ENCODE results near the gene CYP11A1.

CYP11A1 gene

DNA sequence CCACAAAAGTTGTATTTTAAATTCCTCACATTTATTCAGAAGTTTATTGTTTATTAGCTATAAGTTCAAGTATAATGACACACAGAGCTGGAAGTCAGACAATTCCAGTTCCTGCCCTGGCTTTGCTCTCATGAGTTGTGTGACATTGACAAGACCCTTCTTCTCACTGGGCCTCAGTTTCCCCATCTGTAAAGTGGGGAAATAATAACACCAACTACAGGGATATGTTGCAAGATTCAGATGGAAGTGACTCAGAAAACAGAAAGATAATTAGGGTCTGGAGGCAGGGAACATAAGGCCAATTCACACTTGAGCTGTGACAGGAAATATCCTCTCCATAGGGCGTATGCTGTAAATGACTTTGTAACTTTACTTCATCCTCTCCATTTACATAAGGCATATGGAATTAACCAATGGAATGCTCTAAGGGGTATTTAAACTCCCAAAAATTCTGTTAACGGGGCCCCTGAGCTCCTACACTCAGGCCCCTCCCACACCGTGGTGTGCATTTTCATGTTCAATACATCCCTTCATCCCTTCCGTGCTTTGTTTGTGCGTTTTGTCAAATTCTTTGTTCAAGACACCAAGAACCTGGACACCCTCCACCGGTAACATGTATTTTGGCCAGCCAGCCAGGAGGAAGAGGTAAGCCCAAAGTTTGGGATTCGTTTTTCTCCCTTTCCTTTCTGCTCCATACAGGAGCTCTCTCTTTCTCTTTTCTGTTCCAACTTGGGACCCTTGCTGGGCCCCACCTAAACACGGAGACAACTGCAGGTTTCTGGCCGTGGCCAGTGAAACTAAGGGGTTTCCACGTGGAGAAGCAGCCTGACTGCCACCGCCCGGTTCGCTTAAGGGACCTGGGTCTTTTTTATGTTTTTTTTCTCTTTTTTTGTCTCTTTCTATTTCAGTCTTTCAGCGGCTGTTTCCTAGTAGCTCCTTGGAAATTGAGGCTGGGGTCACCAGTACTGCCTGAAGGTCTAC is 16.9 kb downstream of the CYP11A1 start:
- DNase-seq (ENCODE audit: low read depth in 1 of 2, low spot score in 1 of 2), result no peak

DNA sequence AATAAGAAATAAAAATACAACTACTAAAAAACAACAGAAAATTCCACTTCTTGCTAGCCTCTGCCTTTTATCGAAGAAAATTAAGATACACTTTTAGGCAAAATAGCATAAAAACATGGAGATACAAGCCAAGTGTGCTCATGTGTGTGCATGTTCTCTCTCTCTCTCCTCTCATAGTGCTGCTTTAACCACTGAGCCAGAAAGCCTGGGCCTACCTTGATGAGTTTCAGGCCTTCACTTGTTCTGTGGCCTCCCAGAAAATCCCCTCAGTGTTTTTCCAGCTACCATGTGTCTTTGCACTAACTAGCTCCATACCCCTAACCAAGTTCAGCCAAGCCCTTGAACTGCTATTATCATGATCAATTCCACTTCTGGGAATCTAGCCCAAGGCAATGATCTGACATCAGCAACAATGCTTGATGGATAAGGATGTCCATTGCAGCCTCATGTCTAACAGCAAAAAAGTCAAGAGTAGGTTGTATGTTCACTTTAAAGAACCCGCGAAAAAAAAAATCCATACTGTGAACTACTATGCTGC is 18.1 kb downstream of the CYP11A1 start:
- no peak for DNase-seq (ENCODE audit: low read depth in 1 of 2, low spot score in 1 of 2)

- no peak for DNase-seq (ENCODE audit: low read depth in 1 of 2, low spot score in 1 of 2)
Observed at GRCh38 chr15:74347757-74348250, 19.6 kb downstream of the CYP11A1 start.

- DNase-seq (ENCODE audit: low read depth in 1 of 2, low spot score in 1 of 2), result no peak
Observed at GRCh38 chr15:74345051-74345450, 22.4 kb downstream of the CYP11A1 start.

DNA sequence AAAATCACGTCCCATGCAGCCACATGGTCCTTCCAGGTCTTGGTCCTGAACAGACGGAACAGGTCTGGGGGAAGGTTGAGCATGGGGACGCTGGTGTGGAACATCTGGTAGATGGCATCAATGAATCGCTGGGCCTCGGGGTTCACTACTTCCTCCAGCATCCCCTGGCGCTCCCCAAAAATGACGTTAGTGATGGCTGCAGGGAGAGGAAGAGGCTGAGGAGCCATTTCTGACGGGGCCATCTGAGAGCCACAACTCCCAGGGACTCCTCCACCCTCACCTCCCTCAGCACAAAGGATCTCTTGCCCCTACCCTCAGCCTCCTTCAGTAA is 23.7 kb downstream of the CYP11A1 start:
- DNase-seq (ENCODE audit: low read depth in 1 of 2, low spot score in 1 of 2), result no peak

GRCh38 chr15:74343127-74343796 is 24.2 kb downstream of the CYP11A1 start:
- DNase-seq (ENCODE audit: low read depth in 1 of 2, low spot score in 1 of 2), result no peak

- no peak for DNase-seq (ENCODE audit: low read depth in 1 of 2, low spot score in 1 of 2)
Observed at GRCh38 chr15:74340150-74340549, 27.3 kb downstream of the CYP11A1 start.

DNA sequence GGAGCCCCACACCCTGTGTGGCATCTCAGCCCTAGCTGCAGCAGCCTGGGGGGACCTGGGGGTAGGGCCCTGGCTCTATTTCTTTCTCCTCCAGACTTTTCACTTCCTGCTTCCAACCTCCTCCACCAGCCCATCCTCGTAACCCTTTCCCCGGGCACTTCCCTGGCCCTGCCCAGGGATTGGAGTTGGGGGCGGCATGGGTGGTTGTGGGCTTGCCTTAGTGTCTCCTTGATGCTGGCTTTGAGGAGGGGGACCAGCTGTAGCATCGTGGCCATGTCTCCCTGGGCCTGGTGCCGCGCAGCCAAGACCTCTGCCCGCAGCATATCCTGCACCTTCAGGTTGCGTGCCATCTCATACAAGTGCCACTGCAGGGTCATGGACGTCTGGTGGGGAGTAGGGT is 28.1 kb downstream of the CYP11A1 start:
- no peak for DNase-seq (ENCODE audit: low read depth in 1 of 2, low spot score in 1 of 2)

GRCh38 chr15:74338676-74339075 is 28.8 kb downstream of the CYP11A1 start:
- no peak for DNase-seq (ENCODE audit: low read depth in 1 of 2, low spot score in 1 of 2)

- DNase-seq (ENCODE audit: low read depth in 1 of 2, low spot score in 1 of 2), result no peak
Observed at GRCh38 chr15:74337607-74338211, 29.7 kb downstream of the CYP11A1 start.

DNA sequence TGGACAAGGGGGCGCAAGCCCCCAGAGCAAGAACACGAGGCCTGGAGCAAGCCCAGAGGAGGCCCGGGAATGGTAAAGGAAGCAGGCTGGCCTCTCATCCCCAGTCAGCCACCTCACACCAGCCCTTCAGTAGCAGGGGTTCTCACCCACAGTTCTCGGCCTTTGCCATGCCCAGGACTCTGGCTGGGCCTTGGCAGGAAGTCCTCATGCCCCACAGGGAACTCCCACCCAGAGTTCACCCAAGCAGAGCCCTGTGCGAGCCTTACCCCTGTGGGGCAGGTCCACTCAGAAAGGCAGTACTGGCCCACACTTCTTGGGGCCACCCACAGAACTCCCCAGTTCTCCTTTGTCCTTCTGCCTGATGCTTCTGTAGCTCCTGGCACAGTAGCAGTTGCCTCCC is 30.3 kb downstream of the CYP11A1 start:
- DNase-seq (ENCODE audit: low read depth in 1 of 2, low spot score in 1 of 2), result no peak

- DNase-seq (ENCODE audit: low read depth in 1 of 2, low spot score in 1 of 2), result no peak
Observed at GRCh38 chr15:74336061-74337005, 31.1 kb downstream of the CYP11A1 start.

- no peak for DNase-seq (ENCODE audit: low read depth in 1 of 2, low spot score in 1 of 2)
Observed at GRCh38 chr15:74335396-74335795, 32.0 kb downstream of the CYP11A1 start.

- no peak for DNase-seq (ENCODE audit: low read depth in 1 of 2, low spot score in 1 of 2)
Observed at GRCh38 chr15:74334127-74334526, 33.3 kb downstream of the CYP11A1 start.

DNA sequence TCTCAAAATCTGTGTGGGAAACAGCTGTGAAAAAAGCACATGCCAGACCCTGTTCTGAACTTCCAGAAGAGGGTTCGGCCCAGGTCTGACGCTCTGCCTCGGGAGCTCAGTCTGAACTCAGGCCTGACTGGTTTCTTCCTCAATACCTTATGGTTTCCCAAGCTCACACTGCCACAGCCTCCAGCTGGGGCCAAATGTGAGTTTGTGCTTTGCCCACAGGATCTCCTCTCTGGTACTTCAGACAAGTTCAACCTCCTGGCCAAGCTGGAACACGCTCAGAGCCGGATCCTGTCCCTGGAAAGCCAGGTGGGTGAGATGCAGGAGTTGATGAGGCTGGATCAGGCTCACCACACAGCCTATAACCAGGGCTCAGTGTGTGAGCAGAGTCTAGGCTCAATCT is 33.8 kb downstream of the CYP11A1 start:
- DNase-seq (ENCODE audit: low read depth in 1 of 2, low spot score in 1 of 2), result no peak

DNA sequence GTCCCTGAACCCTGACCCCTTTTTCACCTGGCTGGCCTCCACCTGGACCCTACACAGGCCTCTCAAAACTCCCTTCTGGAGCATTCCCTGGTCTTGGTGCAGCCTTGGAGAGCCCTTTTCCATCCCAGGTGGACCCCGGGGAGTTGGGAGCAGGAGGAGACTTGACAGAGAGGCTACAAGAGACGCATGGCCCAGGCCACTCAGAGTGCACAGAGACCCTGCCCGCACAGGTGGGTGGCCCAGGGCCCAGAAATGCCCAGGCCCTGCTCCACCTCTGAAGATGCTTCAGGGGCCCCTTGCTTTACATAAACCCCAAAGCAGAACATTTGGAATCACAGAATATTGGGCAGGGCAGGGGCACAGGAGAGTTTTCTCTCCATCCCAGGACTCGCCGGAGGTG is 34.4 kb downstream of the CYP11A1 start:
- DNase-seq (ENCODE audit: low read depth in 1 of 2, low spot score in 1 of 2), result no peak

- no peak for DNase-seq (ENCODE audit: low read depth in 1 of 2, low spot score in 1 of 2)
Observed at GRCh38 chr15:74332611-74333010, 34.8 kb downstream of the CYP11A1 start.

- no peak for DNase-seq (ENCODE audit: low read depth in 1 of 2, low spot score in 1 of 2)
Observed at GRCh38 chr15:74332011-74332410, 35.4 kb downstream of the CYP11A1 start.

- DNase-seq (ENCODE audit: low read depth in 1 of 2, low spot score in 1 of 2), result no peak
Observed at GRCh38 chr15:74330861-74331408, 36.5 kb downstream of the CYP11A1 start.

DNA sequence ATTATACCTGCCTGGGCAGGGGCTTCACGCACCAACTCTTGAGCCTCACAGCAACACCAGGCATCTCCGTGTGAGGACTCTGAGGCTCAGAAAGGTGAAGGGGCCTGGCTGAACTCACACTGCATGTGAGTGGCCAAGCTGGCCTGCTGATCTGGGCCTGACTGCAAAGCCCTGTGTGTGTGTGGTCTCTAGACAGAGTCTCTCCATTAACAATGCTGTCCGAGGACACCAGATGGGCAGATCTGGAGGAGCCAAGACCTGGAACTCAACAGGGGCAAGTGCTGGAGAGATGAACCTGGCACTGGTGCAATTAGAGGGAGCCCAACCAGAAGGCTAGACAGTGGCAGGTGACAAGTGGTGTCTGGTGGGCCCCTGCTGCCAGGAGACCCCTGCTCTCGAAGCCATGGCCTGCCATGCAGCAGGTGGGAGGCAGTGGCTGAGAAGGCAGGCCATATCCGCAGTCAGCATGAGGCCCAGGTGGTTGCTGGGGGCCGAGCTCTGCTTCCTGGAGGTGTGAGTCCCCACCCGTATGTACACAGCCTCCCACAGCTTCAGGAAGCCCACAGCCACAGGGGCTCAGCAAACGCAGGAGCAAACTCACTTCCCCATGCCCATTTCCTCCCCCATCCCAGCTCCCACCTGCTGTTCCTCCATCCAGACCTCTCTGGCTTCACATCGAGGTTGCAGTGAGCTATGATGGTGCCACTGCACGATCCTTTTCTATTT is 39.0 kb downstream of the CYP11A1 start:
- no peak for DNase-seq (ENCODE audit: low read depth in 1 of 2, low spot score in 1 of 2)

Data from stimulated activated CD4-positive, alpha-beta T cell treated with anti-CD3 and anti-CD28 coated beads, Interleukin-15, amount 100 ng/mL, for 1 hour (primary cell).